Keratinocyte (primary cell): Measurements from ENCODE around the gene ITIH5. TPM values are rescaled to one million over a fixed set of nuclear protein-coding genes. Genes with fewer than 3 reads are reported as not detected.

Experiments
- DNase-seq: peaks from one replicate; pipeline ENCODE4 v3.0.0-alpha.2; 2011; ENCODE audit warnings: low read depth, missing footprints, low spot score
- FAIRE-seq: peaks from 2 replicates; lab custom pipeline; 2011; peaks lifted over from hg19 to GRCh38; lab: Jason Lieb, UNC
- H2AFZ ChIP-seq: 2 replicates; pipeline ENCODE4 v1.6.0; 2012; ENCODE audit warnings: low read length, control low read depth, inconsistent platforms; ENCODE audit not compliant: control insufficient read depth
- H3K27ac ChIP-seq: 2 replicates; pipeline ENCODE4 v1.5.1; 2011; ENCODE audit warnings: low read length; ENCODE audit not compliant: control insufficient read depth, insufficient read depth
- H3K27me3 ChIP-seq: 3 replicates; pipeline ENCODE4 v1.6.0; 2011; ENCODE audit warnings: low read length; ENCODE audit not compliant: control insufficient read depth, insufficient read depth; ENCODE audit errors: extremely low read depth
- H3K36me3 ChIP-seq, 2 experiments: 2 replicates in 1 of 2; 3 replicates in 1 of 2; pipeline ENCODE4 v1.5.1; 2011; ENCODE audit warnings: low read length in 2 of 2, mild to moderate bottlenecking in 1 of 2; ENCODE audit not compliant: control insufficient read depth in 2 of 2, insufficient read depth in 2 of 2; ENCODE audit errors: extremely low read depth in 1 of 2
- H3K4me1 ChIP-seq: 3 replicates; pipeline ENCODE4 v1.5.1; 2011; ENCODE audit warnings: low read length; ENCODE audit not compliant: control insufficient read depth, insufficient read depth; ENCODE audit errors: extremely low read depth
- H3K4me2 ChIP-seq: 3 replicates; pipeline ENCODE4 v1.6.0; 2011; ENCODE audit warnings: low read depth, low read length; ENCODE audit not compliant: control insufficient read depth, insufficient read depth; ENCODE audit errors: extremely low read depth
- H3K4me3 ChIP-seq, 3 experiments: fragments of 200-600 bp in 1 of 3; sonication (generic) in 1 of 3; 2 replicates in 2 of 3; 3 replicates in 1 of 3; pipeline ENCODE4 v1.5.1; 2011 to 2016; ENCODE audit warnings: low read length in 3 of 3, mild to moderate bottlenecking in 3 of 3, control low read depth in 2 of 3, inconsistent platforms in 1 of 3, low read depth in 1 of 3, mixed read lengths in 1 of 3, mixed run types in 1 of 3, moderate library complexity in 1 of 3; ENCODE audit not compliant: control insufficient read depth in 2 of 3, insufficient read depth in 2 of 3; ENCODE audit errors: extremely low read depth in 1 of 3
- H3K79me2 ChIP-seq: 2 replicates; pipeline ENCODE4 v1.6.0; 2012; ENCODE audit warnings: low read length; ENCODE audit not compliant: control insufficient read depth, insufficient read depth
- H3K9ac ChIP-seq: 3 replicates; pipeline ENCODE4 v1.6.0; 2011; ENCODE audit warnings: low read length; ENCODE audit not compliant: control insufficient read depth, insufficient read depth; ENCODE audit errors: extremely low read depth
- H3K9me1 ChIP-seq: 3 replicates; pipeline ENCODE4 v1.6.0; 2011; ENCODE audit warnings: low read length; ENCODE audit not compliant: control insufficient read depth, insufficient read depth; ENCODE audit errors: extremely low read depth
- H3K9me3 ChIP-seq: 2 replicates; pipeline ENCODE4 v1.5.1; 2012; ENCODE audit warnings: low read depth, low read length; ENCODE audit not compliant: control insufficient read depth
- H4K20me1 ChIP-seq: 3 replicates; pipeline ENCODE4 v1.6.0; 2011; ENCODE audit warnings: low read length; ENCODE audit not compliant: control insufficient read depth, insufficient read depth; ENCODE audit errors: extremely low read depth
- EZH2 ChIP-seq: IDR thresholded peaks from one replicate; pipeline ENCODE4 v1.6.1; 2012; ENCODE audit warnings: inconsistent platforms, mild to moderate bottlenecking, low read length, moderate library complexity
- dilution Hi-C: fragments of 300-500 bp; cut with MboI; formaldehyde crosslinking; loops from one replicate; pipeline ENCODE4 v1.7.0; 2020; ENCODE audit warnings: low sequenced_read_pairs; ENCODE audit not compliant: extremely low pct_ligation_motif_present
- polyA plus RNA-seq, 5 experiments: library from polyadenylated mRNA; depleted of rRNA in 3 of 5; stranded (reverse) in 3 of 5; stranded (forward) in 1 of 5; unstranded in 1 of 5; fragments of >200 nt; gene quantifications; 1 replicate in 1 of 5; 2 replicates in 3 of 5; 3 replicates in 1 of 5; pipeline versions ENCODE4 v1.2.1 to v1.2.3, GENCODE V29; 2011 to 2012; ENCODE audit warnings: missing spikeins in 2 of 5, low read depth in 1 of 5, low replicate concordance in 1 of 5
- TF ChIP-seq, protein P1 (sequence below), 3 experiments: IDR thresholded peaks in 1 of 3; conservative IDR thresholded peaks in 1 of 3; optimal IDR thresholded peaks in 1 of 3; 2 replicates in 2 of 3; 3 replicates in 1 of 3; pipeline versions ENCODE3 to v1.5.1; 2011; ENCODE audit warnings: low read length in 3 of 3, mild to moderate bottlenecking in 3 of 3, moderate library complexity in 2 of 3, control low read depth in 1 of 3, inconsistent platforms in 1 of 3; ENCODE audit not compliant: insufficient read depth in 2 of 3; ENCODE audit errors: extremely low read depth in 1 of 3

The ITIH5 gene
- polyA plus RNA-seq, 1 donor (not counting 4 experiments of a cell fraction or from before 2014, with no cell fraction given), result not detected

DNA sequence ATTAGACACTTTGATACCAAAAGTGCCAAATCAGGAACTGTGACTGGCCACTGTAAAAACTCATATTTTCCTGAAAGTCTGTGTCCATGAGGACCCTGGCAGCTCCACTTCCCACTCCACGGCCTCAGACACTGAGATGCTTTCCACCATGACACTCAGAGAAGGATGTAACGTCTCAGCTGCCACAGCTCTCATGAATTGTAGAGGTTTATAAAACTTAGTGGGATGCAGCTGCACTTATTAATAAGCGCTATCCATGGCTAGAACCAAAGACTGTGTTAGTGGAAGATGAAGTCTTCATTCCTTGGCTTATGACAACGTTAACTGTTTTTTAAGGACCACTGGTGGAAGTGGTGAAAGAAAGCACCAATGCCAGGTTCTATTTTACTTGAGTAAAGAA, 121.0 kb downstream of the ITIH5 start:
- dilution Hi-C loops, result no loop called here
- Histone ChIP-seq H4K20me1 (no peaks in the 10 kb centered on the region), H3K9me1 (no peaks in the 10 kb centered on the region), H3K36me3 (no peaks in the 10 kb centered on the region), H3K27ac (no peak overlapping the region), H2AFZ (no peak overlapping the region), H3K9ac (no peak overlapping the region), H3K4me2 (no peak overlapping the region), H3K79me2 (no peaks in the 10 kb centered on the region), H3K4me1 (no peaks in the 10 kb centered on the region), H3K4me3 (no peak overlapping the region), H3K9me3 (no peaks in the 10 kb centered on the region), H3K27me3 (no peaks in the 10 kb centered on the region)
- TF ChIP-seq EZH2, result no peak
- TF ChIP-seq, protein P1, sequence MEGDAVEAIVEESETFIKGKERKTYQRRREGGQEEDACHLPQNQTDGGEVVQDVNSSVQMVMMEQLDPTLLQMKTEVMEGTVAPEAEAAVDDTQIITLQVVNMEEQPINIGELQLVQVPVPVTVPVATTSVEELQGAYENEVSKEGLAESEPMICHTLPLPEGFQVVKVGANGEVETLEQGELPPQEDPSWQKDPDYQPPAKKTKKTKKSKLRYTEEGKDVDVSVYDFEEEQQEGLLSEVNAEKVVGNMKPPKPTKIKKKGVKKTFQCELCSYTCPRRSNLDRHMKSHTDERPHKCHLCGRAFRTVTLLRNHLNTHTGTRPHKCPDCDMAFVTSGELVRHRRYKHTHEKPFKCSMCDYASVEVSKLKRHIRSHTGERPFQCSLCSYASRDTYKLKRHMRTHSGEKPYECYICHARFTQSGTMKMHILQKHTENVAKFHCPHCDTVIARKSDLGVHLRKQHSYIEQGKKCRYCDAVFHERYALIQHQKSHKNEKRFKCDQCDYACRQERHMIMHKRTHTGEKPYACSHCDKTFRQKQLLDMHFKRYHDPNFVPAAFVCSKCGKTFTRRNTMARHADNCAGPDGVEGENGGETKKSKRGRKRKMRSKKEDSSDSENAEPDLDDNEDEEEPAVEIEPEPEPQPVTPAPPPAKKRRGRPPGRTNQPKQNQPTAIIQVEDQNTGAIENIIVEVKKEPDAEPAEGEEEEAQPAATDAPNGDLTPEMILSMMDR (optimal IDR thresholded peaks at IDR 0.05 in 1 of 3, IDR thresholded peaks at IDR 0.05 in 1 of 3, conservative IDR thresholded peaks at IDR 0.05 in 1 of 3; ENCODE audit: extremely low read depth in 1 of 3, insufficient read depth in 2 of 3, low read length in 3 of 3), result no peak
- FAIRE-seq (no peak), DNase-seq (no peak)

DNA sequence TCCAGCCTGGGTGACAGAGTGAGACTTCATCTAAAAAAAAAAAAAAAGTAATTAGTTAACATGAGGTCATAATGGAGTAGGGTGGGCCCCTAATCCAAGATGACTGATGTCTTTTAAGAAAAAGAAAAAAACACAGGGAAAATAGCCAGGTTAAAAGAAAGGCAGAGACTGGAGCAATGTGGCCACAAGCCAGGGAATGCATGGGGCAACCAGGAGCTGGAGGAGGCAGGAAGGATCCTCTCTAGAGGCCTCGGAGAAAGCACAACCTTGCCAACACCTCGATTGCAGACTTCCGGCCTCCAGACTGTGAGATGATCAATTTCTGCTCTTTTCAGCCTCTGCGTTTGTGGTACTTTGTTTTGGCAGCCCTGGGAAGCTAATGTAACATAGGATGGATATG, 121.5 kb downstream of the ITIH5 start:
- Histone ChIP-seq H3K79me2 (no peaks in the 10 kb centered on the region), H4K20me1 (no peaks in the 10 kb centered on the region), H3K4me2 (no peak overlapping the region), H3K9ac (no peak overlapping the region), H3K9me1 (no peaks in the 10 kb centered on the region), H3K27ac (no peak overlapping the region), H2AFZ (no peak overlapping the region), H3K9me3 (no peaks in the 10 kb centered on the region), H3K4me3 (no peak overlapping the region), H3K27me3 (no peaks in the 10 kb centered on the region), H3K36me3 (no peaks in the 10 kb centered on the region), H3K4me1 (no peaks in the 10 kb centered on the region)
- DNase-seq, result no peak
- TF ChIP-seq, protein P1 (optimal IDR thresholded peaks at IDR 0.05 in 1 of 3, IDR thresholded peaks at IDR 0.05 in 1 of 3, conservative IDR thresholded peaks at IDR 0.05 in 1 of 3; ENCODE audit: extremely low read depth in 1 of 3, insufficient read depth in 2 of 3, low read length in 3 of 3), result no peak
- TF ChIP-seq EZH2, result no peak
- dilution Hi-C loops, result no loop called here
- no peak for FAIRE-seq
